GM15510 (cell line): ENCODE results near the gene EPHX1.

Experiments used
- POLR2A ChIP-seq: IDR thresholded peaks from 3 replicates; pipeline ENCODE4 v1.6.1; 2011; ENCODE audit warnings: borderline replicate concordance; ENCODE audit not compliant: insufficient read length; ENCODE audit errors: extremely low read depth

EPHX1 gene

DNA sequence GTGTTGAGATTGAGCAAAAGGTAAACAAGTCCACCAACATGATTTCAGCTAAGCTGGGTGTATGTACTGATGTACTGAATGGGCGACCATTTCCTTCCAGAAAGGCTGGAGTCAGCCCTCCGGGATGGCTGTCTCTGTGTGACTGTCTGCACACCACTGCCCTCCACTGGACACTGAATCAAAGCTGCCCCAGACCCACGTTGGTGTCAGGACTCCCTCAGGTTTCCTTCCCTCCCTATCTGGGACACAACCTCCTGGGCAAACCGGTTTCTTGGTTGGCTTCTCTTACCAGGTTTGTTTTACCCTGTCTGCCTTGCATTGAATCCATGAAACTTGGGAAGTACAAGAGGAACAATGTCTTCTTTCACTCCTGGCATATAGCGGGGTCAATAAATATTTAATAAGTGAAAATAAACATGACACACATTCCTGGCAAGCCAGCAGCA is 37.6 kb upstream of the EPHX1 start:
- no peak for TF ChIP-seq POLR2A

DNA sequence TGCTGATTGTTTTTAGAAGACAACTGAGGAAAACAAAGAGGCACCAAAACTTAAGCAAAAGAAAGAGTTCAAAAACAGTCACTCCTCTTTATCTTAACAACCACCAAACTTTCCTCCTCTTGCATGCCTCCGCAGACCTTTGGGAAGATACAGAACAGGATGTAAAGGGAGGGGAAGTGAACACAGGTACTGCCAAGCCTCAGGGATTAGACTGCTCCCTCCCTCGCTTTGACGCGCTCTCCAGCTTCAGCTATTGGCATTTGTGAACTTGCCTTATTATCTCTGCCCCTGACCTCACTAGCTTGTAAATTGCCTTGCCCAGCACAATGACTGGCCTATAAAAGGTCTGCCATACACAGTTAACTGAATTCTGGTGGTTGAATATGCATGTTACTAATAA is 37.1 kb upstream of the EPHX1 start:
- TF ChIP-seq POLR2A = no peak

DNA sequence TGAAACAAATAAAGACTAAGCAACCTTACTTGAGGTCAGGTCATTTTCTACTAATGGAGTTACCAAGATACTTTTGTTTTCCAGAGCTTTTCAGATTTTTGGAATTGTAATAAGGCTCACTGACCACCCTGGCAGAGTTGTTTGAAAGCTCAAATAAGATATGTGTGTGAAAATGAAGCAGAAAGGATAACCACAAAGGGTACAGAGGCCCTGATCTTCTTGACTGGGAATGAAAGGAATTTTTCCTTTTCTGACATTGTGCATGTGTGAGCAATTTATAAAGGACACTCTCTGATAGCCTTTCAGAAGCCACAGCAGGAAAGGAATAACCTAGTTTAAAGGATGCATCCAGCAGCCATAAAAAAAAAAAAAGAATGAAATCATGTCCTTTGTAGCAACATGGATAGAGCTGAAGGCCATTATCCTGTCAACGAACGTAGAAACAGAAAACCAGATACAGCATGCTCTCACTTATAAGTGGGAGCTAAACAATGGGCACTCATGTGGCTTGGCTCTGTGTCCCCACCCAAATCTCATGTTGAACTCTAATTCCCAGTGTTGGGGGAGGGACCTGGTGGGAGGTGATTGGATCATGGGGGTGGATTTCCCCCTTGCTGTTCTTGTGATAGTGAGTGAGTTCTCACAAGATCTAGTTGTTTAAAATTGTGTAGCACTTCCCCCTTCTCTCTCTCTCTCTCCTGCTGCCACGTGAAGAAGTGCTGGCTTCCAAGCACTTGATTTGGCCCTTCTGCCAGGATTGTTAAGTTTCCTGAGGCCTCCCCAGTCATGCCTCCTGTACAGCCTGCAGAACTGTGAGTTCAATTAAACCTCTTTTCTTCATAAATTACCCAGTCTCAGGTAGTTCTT is 35.4 kb upstream of the EPHX1 start:
- TF ChIP-seq POLR2A = no peak

GRCh38 chr1:225776294-225776693 is 33.6 kb upstream of the EPHX1 start:
- no peak for TF ChIP-seq POLR2A

DNA sequence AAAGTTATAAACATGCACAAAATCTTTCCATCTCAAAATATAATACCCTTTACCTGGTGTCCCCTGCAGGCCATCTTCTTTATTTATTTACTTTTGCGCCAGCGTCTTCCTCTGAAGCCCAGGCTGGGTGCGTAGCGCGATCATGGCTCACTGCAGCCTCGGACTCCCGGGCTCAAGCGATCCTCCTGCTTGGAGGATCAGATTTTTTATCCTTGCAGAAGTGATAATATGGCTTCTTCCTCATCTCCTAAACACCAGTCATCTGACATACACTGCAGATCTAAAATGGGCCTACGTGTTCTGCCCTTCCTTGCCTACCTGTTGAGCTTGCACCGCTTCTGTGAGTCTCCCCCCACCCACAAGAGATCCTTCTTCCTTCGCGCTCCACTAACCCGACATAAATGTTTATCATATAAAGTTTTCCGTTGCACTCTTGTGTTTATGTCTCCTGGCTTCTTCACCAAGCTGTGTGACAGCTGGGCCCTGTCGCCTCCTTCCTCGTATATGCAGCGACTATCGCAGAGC is 32.8 kb upstream of the EPHX1 start:
- TF ChIP-seq POLR2A = no peak

DNA sequence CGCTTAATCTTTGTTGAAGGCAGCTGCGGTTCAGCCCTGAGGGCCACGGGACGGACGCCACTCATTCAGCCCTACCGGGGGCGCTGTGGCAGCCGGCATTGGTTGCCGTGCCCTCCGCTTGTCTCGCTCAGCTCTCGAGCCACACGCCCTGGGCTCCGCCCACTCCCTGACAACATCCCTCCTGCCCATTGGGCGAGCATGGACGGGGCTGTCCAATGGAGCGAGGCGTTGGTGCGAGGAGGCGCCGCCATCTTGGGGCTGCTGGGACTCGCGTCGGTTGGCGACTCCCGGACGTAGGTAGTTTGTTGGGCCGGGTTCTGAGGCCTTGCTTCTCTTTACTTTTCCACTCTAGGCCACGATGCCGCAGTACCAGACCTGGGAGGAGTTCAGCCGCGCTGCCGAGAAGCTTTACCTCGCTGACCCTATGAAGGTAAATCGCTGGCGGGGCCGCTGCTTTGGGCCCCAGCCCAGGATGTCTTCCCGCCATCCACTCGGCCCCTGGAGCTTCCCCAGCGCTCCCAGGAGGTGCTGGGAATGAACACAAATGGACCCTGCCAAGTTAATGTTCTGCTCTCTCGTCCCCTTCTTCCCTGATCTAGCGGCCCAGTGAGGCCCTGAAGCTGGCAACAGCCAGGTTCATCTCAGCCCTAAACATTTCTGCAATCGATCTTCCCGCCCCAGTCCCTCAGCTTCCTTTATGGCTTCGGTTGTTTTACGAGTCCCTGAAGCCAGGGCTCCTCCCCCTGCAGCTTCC is 32.2 kb upstream of the EPHX1 start, which contains the start of gene SRP9:
Gene SRP9, plus strand, starts transcription at position 244 of the 754 bp plus-strand sequence. Its CDS starts 115 bp downstream, at position 359.
- peak; percentile 60 for TF ChIP-seq POLR2A

DNA sequence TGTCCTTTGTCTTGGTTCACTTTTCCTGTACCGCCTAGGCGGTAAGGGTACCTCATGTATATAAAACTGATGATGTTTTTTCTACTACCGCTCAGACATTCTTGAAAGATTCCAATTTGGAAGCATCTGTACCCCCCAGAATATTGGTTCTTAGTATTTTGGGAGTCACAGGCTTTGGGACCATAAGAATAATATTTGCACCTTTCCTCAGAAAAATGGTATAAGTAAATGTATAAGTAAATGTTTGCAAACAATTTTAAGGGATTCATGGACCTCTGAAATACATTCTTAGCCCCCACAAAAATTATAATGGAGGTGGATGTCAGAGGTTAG is 31.6 kb upstream of the EPHX1 start:
- TF ChIP-seq POLR2A = no peak

DNA sequence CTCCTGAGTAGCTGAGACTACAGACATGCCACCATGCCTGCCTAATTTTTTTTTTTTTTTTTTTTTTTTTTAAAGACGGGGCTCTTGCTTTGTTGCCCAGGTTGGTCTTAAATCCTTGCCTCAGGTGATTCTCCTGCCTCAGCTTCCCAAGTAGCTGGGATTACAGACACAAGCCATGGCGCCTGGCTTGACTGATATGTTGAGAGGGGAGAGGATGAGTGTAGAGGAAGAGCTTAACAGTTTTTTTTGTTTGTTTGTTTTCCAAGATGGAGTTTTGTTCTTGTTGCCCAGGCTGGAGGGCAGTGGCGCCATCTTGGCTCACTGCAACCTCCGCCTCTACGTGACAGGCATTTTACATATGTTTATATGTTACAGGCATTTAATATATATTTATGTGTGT is 29.8 kb upstream of the EPHX1 start:
- no peak for TF ChIP-seq POLR2A

GRCh38 chr1:225780630-225781029 is 29.3 kb upstream of the EPHX1 start:
- no peak for TF ChIP-seq POLR2A

- no peak for TF ChIP-seq POLR2A
Observed at GRCh38 chr1:225794954-225795353, 15.0 kb upstream of the EPHX1 start.

DNA sequence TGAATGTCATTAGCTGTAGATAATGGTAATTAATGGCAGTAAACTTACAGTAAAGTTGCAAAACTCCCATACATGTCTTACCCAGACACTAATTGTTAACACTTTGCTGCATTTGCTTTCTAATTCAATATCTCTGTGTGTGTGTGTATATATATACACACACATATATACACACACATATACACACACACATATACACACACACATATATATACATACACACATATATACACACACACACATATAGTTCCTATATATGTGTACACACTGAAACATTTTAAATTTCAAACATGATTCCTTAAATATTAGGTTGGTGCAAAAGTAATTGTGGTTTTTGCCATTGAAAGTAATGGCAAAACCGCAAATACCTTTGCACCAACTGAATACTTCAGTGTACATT is 3.7 kb upstream of the EPHX1 start:
- TF ChIP-seq POLR2A = no peak

DNA sequence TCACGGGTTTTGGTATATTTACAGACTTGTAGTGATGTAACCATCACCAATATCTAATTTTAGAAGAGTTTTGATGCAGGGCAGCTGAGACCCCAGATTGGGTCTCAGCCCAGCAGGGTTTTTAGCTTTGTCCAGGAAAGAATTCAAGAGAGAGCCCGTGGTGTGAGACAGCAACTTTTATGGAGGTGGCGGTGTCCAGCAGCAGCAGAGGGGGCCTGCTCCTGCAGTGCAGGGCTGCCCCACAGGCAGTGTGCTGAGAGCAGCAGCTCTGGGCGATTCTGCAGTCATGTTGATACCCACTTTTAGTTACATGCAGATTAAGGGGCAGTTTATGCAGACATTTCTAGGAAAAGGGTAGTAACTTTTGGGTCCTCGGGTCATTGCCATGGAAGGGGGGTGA is 1.8 kb upstream of the EPHX1 start:
- no peak for TF ChIP-seq POLR2A

GRCh38 chr1:225811622-225812487 is 1.9 kb downstream of the EPHX1 start:
- no peak for TF ChIP-seq POLR2A

GRCh38 chr1:225812488-225813213 is 2.7 kb downstream of the EPHX1 start:
- no peak for TF ChIP-seq POLR2A

DNA sequence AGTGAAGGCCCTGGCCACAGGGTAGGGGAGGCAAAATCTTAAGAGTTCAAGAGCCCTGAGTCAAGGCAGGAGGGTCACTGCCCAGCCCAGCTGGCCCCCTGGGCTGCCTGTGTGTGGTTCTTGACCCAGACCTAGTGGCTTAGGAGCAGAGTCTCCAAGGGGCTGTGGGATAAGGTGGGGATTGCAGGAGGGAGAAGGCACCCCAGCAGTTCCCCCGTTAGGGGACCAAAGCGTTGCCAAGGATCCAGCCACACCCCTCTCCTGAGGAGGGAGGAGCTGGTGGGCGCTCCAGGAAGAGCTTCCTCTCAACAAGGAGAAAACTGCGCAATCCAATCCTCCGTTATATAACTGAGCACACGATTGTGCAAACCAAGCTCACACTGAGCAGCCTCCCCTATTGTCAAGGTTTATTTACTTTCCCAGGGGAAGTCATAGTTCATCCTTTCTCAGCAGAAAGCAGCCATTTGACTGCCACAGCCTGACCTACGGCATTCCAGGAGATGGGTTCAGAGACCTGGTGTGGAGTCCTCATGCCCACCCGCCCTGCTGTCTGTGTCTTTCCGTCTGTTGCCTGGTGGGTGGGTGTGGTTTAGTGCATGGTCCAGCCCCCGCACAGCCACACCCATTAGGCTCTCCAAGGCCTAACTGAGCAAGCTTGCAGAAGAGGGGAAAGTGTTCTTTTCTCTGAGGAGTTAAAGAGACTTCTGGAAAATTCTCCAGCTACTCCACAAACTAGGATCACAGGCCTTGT is 3.5 kb downstream of the EPHX1 start:
- no peak for TF ChIP-seq POLR2A
